ENCODE data around the gene SHROOM1. TPM values are rescaled to one million over a fixed set of nuclear protein-coding genes. Genes with fewer than 3 reads are reported as not detected.

The SHROOM1 gene
- total and polyA plus RNA-seq, 4 donors, result 4.5 to 17.6 (median 8.9) TPM

DNA sequence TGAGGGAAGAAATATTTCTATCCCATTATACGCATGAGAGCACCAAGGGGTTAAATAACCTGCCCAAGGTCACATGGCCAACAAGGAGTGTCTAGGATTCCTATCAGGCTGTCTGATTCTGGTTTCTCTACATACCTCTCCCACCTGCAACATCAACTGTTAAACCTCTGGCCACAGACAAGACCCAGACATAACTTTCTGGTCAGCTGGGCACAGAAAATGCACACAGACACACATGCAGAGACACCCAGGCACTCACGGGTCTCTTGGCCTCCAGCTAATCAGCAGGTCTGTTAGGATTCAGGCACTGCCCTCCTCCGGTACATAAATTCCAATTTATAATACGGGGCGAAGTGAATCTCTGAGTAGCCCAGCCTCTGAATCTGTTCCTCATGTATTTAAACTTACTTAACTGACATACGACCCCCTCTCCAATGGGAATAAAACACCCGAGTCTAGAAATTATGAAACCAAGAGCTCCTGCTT lies 54.9 kb downstream of the SHROOM1 start:
- peaks cover 9% of the 10 kb centered on the region for H3K36me3 ChIP-seq (ENCODE audit: control insufficient read depth, insufficient read depth, low read length)
- peak overlapping the region; percentile 72 for H3K4me3 ChIP-seq (ENCODE audit: low read depth, low read length)
- peaks cover 67% of the 10 kb centered on the region for H3K4me1 ChIP-seq (ENCODE audit: control insufficient read depth, insufficient read depth, low read length)
- H3K27me3 ChIP-seq (ENCODE audit: control insufficient read depth, insufficient read depth, low read length), result no peaks in the 10 kb centered on the region
- WGBS (ENCODE audit: insufficient coverage), result 63% methylated on average over 1 of the region's 7 CpGs
- no peaks in the 10 kb centered on the region for H3K9me3 ChIP-seq (ENCODE audit: control insufficient read depth, insufficient read depth, low read length)
- no peak overlapping the region for H3K27ac ChIP-seq (ENCODE audit: low read depth, low read length)
- DNase-seq (ENCODE audit: low read depth in 4 of 6, low spot score in 6 of 6), result peak in 1 of 6 donors; percentile 9

DNA sequence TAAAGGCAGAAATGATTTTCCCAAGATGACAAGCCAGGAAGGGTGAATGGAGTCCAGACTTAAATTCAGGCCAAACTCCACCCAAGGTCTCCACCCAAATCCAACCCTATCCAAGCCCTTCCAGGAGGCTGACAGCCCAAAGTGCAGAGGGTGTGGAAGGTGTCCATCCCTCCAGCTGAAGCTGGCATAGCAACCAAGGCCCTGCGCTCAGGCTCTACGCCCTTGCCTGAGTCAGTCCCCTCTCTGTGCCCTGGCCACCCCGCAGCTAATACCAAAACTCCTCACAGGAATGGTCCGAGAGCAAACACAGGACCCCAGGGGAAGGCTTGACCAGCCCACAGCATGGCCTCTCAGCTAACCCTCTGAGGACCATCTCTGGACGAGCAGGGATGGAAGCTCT lies 55.6 kb downstream of the SHROOM1 start:
- Histone ChIP-seq H3K4me1 (ENCODE audit: control insufficient read depth, insufficient read depth, low read length) (peaks cover 69% of the 10 kb centered on the region), H3K27me3 (ENCODE audit: control insufficient read depth, insufficient read depth, low read length) (no peaks in the 10 kb centered on the region), H3K27ac (ENCODE audit: low read depth, low read length) (no peak overlapping the region), H3K36me3 (ENCODE audit: control insufficient read depth, insufficient read depth, low read length) (peaks cover 9% of the 10 kb centered on the region), H3K9me3 (ENCODE audit: control insufficient read depth, insufficient read depth, low read length) (no peaks in the 10 kb centered on the region), H3K4me3 (ENCODE audit: low read depth, low read length) (no peak overlapping the region)
- DNase-seq (ENCODE audit: low read depth in 4 of 6, low spot score in 6 of 6), result no peak
- WGBS (ENCODE audit: insufficient coverage), result 87% methylated on average over 4 of the region's 5 CpGs

DNA sequence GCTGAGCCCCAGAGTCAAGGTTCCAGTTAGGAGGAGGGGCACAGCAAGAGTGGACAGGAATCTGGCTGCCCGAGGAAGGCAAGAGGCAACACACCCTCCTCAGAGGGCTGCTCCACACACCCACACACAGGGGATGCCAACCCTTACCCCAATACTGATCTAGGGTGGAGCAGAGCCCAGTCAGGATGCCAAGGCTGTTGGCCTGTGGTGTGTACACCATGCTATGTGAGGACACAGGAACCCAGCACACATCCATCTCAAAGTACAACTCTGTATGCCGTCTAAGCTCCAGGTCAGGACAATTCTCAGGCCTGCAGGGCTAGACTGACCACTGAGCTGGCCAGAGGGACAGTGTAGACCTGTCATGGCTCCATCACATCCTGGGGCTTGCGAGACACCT lies 56.0 kb downstream of the SHROOM1 start:
- no peak overlapping the region for H3K27ac ChIP-seq (ENCODE audit: low read depth, low read length)
- no peak for DNase-seq (ENCODE audit: low read depth in 4 of 6, low spot score in 6 of 6)

DNA sequence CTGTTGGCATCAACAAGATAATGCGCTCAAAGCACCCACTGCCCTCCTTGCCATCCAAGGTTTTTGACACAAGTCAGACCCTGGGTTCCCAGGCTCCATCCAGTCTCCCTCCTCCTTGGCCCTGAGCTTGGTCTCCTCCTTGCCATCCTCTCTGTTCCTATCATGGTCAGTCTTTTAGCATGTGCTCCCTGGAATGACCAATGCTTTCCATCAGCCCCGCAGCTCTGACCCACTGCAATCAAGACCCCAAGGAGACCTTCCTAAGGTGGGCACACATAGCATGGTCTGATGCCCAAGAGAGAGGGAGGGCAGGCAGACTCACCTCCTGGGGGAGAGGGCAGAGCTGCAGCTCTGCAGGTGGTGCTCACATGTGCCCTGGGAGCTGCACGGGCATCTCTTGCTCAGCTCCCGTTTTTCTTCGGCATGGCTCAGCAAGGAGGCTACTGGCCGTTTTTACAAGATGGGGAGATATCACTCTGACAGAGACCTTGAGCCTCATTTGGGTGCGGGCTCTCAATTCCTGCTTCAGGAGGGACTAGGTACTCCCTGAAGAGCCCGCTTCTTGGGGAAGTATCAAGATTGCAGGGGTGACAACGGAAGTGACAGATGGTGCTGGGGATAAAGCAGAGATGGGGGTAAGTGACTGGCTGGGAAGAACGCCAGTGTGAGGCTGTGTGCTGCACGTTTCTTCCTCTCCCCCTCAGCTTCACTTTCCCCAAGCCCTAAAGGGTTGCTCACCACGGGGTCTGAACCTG lies 56.7 kb downstream of the SHROOM1 start:
- Histone ChIP-seq H3K27me3 (ENCODE audit: control insufficient read depth, insufficient read depth, low read length) (no peaks in the 10 kb centered on the region), H3K4me1 (ENCODE audit: control insufficient read depth, insufficient read depth, low read length) (peaks cover 73% of the 10 kb centered on the region), H3K9me3 (ENCODE audit: control insufficient read depth, insufficient read depth, low read length) (no peaks in the 10 kb centered on the region), H3K36me3 (ENCODE audit: control insufficient read depth, insufficient read depth, low read length) (peaks cover 9% of the 10 kb centered on the region), H3K27ac (ENCODE audit: low read depth, low read length) (no peak overlapping the region), H3K4me3 (ENCODE audit: low read depth, low read length) (no peak overlapping the region)
- peak in 1 of 6 donors; percentile 56 for DNase-seq (ENCODE audit: low read depth in 4 of 6, low spot score in 6 of 6)
- 77% methylated on average over 7 of the region's 12 CpGs for WGBS (ENCODE audit: insufficient coverage)

More for the DNA sequence above, 56.0 kb downstream of the SHROOM1 start:
- H3K36me3 ChIP-seq (ENCODE audit: control insufficient read depth, insufficient read depth, low read length), result peaks cover 9% of the 10 kb centered on the region
- no peaks in the 10 kb centered on the region for H3K27me3 ChIP-seq (ENCODE audit: control insufficient read depth, insufficient read depth, low read length)
- no peak overlapping the region for H3K4me3 ChIP-seq (ENCODE audit: low read depth, low read length)
- WGBS (ENCODE audit: insufficient coverage), result 74% methylated on average over 2 of the region's 3 CpGs
- no peaks in the 10 kb centered on the region for H3K9me3 ChIP-seq (ENCODE audit: control insufficient read depth, insufficient read depth, low read length)
- H3K4me1 ChIP-seq (ENCODE audit: control insufficient read depth, insufficient read depth, low read length), result peaks cover 73% of the 10 kb centered on the region

DNA sequence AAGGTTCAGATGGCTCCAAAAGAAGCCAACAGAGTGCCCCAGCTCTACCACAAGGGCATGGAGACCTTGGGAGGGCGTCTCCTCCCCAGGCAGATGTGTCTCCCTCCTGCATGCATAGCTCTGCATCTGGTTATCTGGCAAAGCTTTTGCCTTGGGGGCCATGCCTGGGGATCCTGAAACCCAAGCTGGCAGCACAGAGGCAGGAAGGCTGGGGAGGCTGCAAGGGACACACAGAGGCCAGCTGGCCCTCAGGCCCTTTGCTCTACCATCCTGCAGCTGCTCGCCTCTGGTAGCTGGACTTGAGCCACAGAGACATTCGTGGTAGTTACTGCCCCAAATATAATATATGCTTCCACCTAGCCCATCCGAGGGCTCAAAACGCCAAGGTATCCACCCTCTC lies 57.3 kb downstream of the SHROOM1 start:
- 66% methylated on average over 4 of the region's 5 CpGs for WGBS (ENCODE audit: insufficient coverage)
- peaks cover 77% of the 10 kb centered on the region for H3K4me1 ChIP-seq (ENCODE audit: control insufficient read depth, insufficient read depth, low read length)

DNA sequence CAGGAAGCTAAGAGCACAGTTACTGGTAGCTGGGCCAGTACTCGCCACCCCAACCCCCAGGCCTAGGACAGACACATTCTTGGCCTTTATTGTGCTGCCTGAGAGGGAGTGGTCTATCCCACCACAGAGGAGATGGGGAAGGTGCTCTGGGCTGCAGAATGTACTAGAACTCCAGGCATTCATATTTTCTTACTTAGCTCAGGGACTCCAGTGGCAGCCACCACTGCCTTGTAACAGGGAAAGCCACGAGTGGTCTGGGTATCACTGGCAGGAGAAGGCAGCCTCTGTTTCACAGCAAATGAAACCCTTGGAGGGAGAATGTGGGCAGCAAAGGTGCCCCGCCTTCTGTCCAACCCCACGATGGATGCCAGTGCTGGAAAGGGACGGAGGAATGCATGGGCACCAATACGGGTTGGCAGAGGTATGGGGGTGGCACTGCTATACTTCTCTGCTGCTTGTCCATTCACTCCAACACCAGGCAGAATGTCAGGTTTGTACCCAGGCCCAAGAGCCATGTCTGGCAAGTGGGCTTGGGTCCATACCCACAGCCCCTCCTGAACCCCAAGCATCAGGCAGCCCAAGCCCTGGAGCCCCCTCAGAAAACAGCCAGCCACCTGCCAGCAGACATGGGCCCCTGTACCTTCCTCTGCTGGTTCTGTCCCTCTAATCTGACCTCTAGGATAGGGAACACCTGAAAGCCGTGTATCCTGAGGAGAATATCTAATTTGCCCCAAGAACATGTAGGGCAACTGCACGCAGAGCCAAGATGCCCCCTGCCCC lies 58.0 kb downstream of the SHROOM1 start:
- WGBS (ENCODE audit: insufficient coverage), result 47% methylated on average over 6 of the region's 8 CpGs
- H3K4me3 ChIP-seq (ENCODE audit: low read depth, low read length), result no peak overlapping the region

More for the DNA sequence above, 57.3 kb downstream of the SHROOM1 start:
- DNase-seq (ENCODE audit: low read depth in 4 of 6, low spot score in 6 of 6), result no peak
- H3K36me3 ChIP-seq (ENCODE audit: control insufficient read depth, insufficient read depth, low read length), result peaks cover 9% of the 10 kb centered on the region
- no peak overlapping the region for H3K4me3 ChIP-seq (ENCODE audit: low read depth, low read length)
- H3K27me3 ChIP-seq (ENCODE audit: control insufficient read depth, insufficient read depth, low read length), result no peaks in the 10 kb centered on the region
- no peaks in the 10 kb centered on the region for H3K9me3 ChIP-seq (ENCODE audit: control insufficient read depth, insufficient read depth, low read length)
- peak overlapping the region; percentile 47 for H3K27ac ChIP-seq (ENCODE audit: low read depth, low read length)

More for the DNA sequence above, 58.0 kb downstream of the SHROOM1 start:
- DNase-seq (ENCODE audit: low read depth in 4 of 6, low spot score in 6 of 6), result no peak
- Histone ChIP-seq H3K4me1 (ENCODE audit: control insufficient read depth, insufficient read depth, low read length) (peaks cover 77% of the 10 kb centered on the region), H3K27me3 (ENCODE audit: control insufficient read depth, insufficient read depth, low read length) (no peaks in the 10 kb centered on the region), H3K9me3 (ENCODE audit: control insufficient read depth, insufficient read depth, low read length) (no peaks in the 10 kb centered on the region), H3K36me3 (ENCODE audit: control insufficient read depth, insufficient read depth, low read length) (peaks cover 9% of the 10 kb centered on the region), H3K27ac (ENCODE audit: low read depth, low read length) (peak overlapping the region; percentile 47)

Small RNA genes within 50 kb of the gene (small RNA-seq; reads per million reads assigned to genes)
- not detected for gene RNA5SP192 (ENCODE audit: low replicate concordance)

Other genes starting within 250 kb of the SHROOM1 start
- not detected for gene IL13, start 172.5 kb downstream of the SHROOM1 start, total RNA-seq
- gene IL13, start 172.5 kb downstream of the SHROOM1 start, polyA plus RNA-seq (ENCODE audit: insufficient read length in 2 of 2), result under 1 TPM in 1 of 2 donors, not detected in 1; 0.18 TPM
- gene IL4, start 156.7 kb downstream of the SHROOM1 start, total RNA-seq, result not detected
- under 1 TPM in 1 of 2 donors, not detected in 1; 0.43 TPM for gene IL4, start 156.7 kb downstream of the SHROOM1 start, polyA plus RNA-seq (ENCODE audit: insufficient read length in 2 of 2)
- gene KIF3A, start 93.1 kb downstream of the SHROOM1 start, total RNA-seq, result 10 to 100 TPM; 42.3 to 97.6 TPM
- 10 to 100 TPM; 84.6 to 88.6 TPM for gene KIF3A, start 93.1 kb downstream of the SHROOM1 start, polyA plus RNA-seq (ENCODE audit: insufficient read length in 2 of 2)
- gene CCNI2, start 83.2 kb downstream of the SHROOM1 start, total RNA-seq, result 1 to 10 TPM in 1 of 2 donors, under 1 TPM in 1; 0.69 to 1.3 TPM
- gene CCNI2, start 83.2 kb downstream of the SHROOM1 start, polyA plus RNA-seq (ENCODE audit: insufficient read length in 2 of 2), result 10 to 100 TPM; 18.5 to 24.0 TPM
- gene SEPTIN8, start 53.4 kb downstream of the SHROOM1 start, total RNA-seq, result 10 to 100 TPM; 67.9 to 83.2 TPM
- 100 to 1,000 TPM; 131 to 149 TPM for gene SEPTIN8, start 53.4 kb downstream of the SHROOM1 start, polyA plus RNA-seq (ENCODE audit: insufficient read length in 2 of 2)
- gene SOWAHA, start 17.3 kb downstream of the SHROOM1 start, total RNA-seq, result 1 to 10 TPM; 1.2 to 4.1 TPM
- 1 to 10 TPM; 4.8 to 5.8 TPM for gene SOWAHA, start 17.3 kb downstream of the SHROOM1 start, polyA plus RNA-seq (ENCODE audit: insufficient read length in 2 of 2)
- under 1 TPM; 0.69 to 0.83 TPM for gene GDF9, start 35.8 kb upstream of the SHROOM1 start, total RNA-seq
- 1 to 10 TPM; 1.2 to 2.0 TPM for gene GDF9, start 35.8 kb upstream of the SHROOM1 start, polyA plus RNA-seq (ENCODE audit: insufficient read length in 2 of 2)
- 100 to 1,000 TPM; 104 to 407 TPM for gene UQCRQ, start 36.0 kb upstream of the SHROOM1 start, total RNA-seq
- 100 to 1,000 TPM; 248 to 271 TPM for gene UQCRQ, start 36.0 kb upstream of the SHROOM1 start, polyA plus RNA-seq (ENCODE audit: insufficient read length in 2 of 2)
- gene LEAP2, start 43.0 kb upstream of the SHROOM1 start, total RNA-seq, result 1 to 10 TPM in 1 of 2 donors, under 1 TPM in 1; 0.79 to 1.8 TPM
- gene LEAP2, start 43.0 kb upstream of the SHROOM1 start, polyA plus RNA-seq (ENCODE audit: insufficient read length in 2 of 2), result 1 to 10 TPM; 3.2 to 3.5 TPM
- 10 to 100 TPM; 59.8 to 74.7 TPM for gene AFF4, start 133.0 kb upstream of the SHROOM1 start, total RNA-seq
- 10 to 100 TPM; 37.0 to 54.6 TPM for gene AFF4, start 133.0 kb upstream of the SHROOM1 start, polyA plus RNA-seq (ENCODE audit: insufficient read length in 2 of 2)
- 10 to 100 TPM; 16.9 to 18.4 TPM for gene ZCCHC10, start 195.9 kb upstream of the SHROOM1 start, total RNA-seq
- gene ZCCHC10, start 195.9 kb upstream of the SHROOM1 start, polyA plus RNA-seq (ENCODE audit: insufficient read length in 2 of 2), result 10 to 100 TPM; 22.7 to 25.4 TPM
- 100 to 1,000 TPM in 1 of 2 donors, 10 to 100 TPM in 1; 80.5 to 114 TPM for gene HSPA4, start 221.4 kb upstream of the SHROOM1 start, total RNA-seq
- gene HSPA4, start 221.4 kb upstream of the SHROOM1 start, polyA plus RNA-seq (ENCODE audit: insufficient read length in 2 of 2), result 10 to 100 TPM; 75.8 to 94.9 TPM

Data from spinal cord (tissue), 10 donors.